HG03521 (cell line): Measurements from ENCODE around the gene PLPPR4.
"Not testable (repeated sequence)": the region's sequence is repeated elsewhere in the genome, so short reads cannot be mapped to it uniquely, and the experiment has no call there.

Experiments used
- ATAC-seq: cut with Tn5 transposase; IDR thresholded peaks from one replicate; pipeline ENCODE4 v1.9.1; 2021; ENCODE audit warnings: mild to moderate bottlenecking, moderate library complexity; ENCODE audit not compliant: unreplicated experiment

The PLPPR4 gene

DNA sequence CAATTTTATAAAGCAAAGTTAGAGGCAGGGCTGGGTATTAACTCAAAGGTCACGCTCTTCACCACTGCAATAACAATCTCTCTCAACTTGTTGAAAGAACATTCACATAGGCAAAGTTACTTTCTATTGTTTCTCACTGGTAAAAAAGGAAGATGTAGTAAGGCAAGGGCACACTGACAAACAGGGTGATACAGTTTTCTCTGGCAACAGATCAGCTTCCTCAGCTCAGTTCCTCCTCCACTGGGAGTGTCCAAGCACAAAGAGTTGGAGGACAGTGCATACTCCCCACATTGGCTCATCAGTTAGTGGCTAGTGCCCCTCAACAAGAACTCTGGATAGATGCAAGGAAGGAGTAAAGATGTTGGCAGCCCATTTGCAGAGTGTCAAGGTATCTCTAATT is 3.7 kb downstream of the PLPPR4 start:
- ATAC-seq, result no peak

DNA sequence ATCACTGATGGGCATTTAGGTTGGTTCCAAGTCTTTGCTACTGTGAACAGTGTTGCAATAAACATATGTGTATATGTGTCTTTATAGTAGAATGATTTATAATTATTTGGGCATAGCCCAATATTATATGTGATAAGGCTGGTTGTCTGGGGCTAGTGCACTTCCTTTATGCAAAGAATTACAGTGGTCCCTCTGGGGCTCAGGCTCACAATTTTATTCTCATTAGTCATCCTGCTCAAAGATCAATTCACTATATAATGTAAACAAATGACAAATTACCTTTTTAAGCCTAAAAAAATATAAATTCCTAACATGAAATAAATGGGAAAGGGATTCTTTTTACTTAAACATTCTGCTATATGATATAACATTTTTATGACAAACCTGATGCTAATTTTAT is 5.0 kb downstream of the PLPPR4 start:
- ATAC-seq, result no peak

DNA sequence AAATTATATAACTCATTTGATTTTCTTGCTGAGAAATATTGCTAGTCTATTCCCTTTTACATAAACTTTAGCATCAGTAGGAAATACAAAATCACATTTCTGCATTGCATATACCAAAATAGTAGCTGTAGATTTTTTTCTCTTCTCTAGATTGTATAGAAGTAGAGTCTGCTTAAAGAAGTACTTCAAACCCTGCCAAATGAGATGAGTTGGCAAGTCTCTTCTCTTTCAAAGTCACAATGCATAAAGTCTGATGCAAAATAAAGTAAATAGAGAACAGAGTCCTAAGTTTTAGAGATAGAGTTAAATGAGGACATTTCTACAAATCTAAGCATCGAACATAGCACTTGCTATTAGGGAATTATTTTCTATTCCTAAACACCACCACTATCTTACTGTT is 6.4 kb downstream of the PLPPR4 start:
- ATAC-seq, result no peak

DNA sequence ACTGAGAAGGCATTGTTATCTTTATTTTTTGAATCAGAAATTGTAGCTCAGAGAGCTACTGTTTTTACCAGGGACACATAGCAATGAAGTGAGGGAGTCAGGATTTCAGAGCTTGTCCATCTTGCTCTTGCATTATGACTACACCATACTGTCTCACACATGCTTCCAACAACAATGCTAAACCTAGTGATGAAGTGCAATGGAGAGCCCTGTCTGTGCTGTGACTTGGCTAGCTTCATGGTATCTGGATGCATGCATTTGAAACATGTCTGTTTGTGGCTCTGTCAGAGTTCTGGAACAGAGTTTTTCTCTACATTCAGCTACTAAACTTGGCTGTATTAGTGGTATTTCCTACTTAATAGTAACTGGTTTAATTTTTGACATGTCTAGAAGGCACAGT is 7.0 kb downstream of the PLPPR4 start:
- no peak for ATAC-seq

DNA sequence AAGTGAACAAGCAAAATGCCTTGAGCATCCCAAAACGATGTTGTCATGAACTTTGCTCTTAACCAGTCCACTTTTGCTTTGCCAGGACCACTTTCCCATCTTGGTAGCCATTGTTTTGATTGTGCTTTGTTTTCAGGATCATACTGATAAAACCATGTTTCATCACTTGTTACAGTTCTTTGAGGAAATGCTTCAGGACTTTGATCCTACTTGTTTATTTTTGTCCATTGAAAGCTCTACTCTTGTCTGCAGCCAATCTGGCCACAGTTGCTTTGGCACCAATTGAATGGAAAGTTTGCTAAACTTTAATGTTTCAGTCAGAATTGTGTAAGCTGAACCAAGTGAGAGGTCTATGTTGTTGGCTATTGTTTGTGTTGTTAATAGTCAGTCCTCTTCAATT is 12.8 kb downstream of the PLPPR4 start:
- no peak for ATAC-seq

DNA sequence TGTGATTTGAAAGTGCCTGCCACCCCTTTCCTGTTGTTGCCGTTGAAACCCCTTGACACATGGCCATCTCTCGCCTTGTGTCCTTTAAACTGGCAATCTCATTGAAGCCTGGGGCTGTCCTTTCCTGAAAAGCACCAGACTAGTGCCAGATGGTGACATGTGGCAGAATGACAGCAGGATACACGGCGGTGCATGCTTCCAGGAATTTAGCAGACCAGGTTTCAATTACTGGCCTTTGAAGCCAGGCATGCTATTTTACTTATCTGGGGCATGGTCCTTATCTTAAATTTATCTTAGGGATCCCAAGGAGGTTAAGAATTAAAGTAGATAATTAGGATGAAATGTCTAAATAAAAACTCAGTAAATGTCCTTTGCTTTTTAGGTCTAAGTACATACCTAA is 15.2 kb downstream of the PLPPR4 start:
- ATAC-seq, result no peak

DNA sequence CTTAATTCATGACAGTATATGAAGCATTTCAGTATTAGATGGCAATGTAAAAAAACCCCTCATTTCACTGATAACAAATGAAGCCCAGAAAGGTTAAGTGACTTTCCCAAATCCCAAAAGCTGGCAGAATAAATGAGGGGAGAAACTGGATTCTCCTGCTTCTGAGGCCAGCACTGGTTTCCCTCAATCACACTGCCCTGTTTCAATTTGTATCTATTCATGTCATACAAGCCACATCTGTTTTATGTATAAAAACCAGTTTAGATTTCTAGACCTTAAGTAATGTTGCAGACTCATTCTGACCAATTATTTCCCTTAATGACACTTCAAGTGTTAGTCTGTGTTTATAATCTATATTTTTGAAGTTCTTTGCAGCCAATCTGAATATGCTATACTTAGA is 16.8 kb downstream of the PLPPR4 start:
- ATAC-seq, result no peak

DNA sequence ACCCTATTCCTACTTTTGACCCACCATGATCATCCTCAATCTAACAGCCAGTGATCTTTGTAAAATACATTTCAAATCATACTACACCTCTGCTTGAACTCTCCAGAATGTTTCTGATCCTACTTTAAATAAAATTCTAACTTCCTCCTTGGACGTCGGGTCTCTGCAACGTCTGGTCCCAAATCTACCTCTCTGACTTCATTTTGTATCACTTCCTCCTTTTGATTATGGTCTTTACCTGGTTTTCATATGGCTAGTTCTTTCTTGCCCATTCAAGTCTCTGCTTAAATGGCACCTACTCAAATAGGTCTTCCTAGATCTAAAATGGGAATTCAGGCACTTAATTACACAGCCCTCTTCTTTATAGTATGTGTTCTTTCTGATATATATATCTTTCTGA is 18.2 kb downstream of the PLPPR4 start:
- no peak for ATAC-seq

DNA sequence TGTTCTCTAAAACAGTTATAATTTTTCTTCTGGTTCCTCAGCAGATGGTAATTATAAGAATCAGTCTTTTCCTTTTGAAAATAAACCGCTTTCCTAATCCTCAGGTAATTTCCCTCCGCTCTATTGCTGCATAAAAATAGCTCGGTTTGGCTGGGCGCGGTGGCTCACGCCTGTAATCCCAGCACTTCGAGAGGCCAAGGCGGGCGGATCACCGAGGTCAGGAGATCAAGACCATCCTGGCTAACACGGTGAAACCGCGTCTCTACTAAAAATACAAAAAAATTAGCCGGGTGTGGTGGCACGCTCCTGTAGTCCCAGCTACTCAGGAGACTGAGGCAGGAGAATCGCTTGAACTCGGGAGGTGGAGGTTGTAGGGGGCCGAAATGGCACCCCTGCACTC is 19.2 kb downstream of the PLPPR4 start:
- ATAC-seq, result not testable (repeated sequence)

DNA sequence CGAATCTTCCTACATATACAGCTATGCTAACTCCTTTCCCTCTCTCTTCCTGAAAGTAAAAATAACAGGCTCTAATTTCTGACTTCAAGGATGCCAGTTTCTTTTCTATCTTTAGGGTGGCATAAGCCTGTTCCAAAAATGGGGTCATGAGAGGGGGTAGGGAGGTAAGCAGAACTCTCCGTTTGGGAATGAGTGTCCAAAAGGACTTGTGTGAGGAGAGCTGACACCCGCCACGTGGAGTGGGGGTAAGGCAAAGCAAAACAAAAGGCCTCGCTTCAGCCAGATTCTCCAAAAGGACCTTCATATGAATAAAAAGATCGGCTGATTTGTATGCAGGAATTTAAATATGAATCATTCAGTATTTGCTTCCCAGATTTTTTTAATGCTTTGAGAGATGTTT is 28.6 kb downstream of the PLPPR4 start:
- no peak for ATAC-seq

DNA sequence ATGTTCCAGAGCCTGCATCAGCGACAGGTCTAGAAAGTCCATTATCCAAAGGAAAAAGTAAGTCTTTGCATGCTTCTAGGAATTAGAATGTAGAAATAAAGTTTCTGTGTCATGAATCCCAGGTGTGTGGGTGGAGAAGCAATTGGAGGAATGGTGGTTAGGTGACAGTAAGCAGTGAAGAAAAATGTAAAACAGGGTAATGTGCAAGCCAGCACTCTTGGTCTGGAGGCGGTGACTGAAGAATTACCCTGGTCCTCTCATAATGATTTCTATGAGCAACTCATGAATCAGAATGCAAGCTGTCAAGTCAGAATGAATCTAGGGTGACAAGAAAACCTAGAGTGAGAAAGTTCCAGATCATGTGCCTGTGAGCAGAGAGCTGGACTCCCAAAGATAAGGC is 33.6 kb downstream of the PLPPR4 start:
- no peak for ATAC-seq

DNA sequence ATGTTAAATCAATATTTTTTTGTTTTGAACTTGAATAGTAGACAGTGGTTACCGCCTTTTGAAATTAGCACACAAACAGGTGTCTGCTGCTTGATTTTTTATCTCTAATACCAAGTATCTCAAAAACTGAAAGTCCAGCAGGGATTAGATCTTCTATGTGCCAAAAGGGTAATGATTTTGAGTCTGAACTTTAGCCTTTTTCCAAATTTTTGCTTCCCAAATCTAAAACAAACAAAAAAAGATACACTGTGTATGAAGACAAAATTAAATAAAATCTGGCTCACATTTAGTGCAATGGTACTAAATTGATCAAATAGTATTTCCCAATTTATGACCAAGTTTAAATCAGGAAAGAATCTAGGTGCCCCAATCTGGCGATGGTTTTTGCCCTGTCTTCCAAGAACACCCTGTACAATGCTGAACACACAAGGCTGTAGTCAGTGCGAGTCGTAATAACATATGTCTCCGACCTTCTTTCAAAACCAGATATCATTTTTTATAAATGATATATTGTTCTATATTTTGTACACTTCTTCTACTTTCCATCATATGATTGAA is 40.5 kb downstream of the PLPPR4 start:
- no peak for ATAC-seq

DNA sequence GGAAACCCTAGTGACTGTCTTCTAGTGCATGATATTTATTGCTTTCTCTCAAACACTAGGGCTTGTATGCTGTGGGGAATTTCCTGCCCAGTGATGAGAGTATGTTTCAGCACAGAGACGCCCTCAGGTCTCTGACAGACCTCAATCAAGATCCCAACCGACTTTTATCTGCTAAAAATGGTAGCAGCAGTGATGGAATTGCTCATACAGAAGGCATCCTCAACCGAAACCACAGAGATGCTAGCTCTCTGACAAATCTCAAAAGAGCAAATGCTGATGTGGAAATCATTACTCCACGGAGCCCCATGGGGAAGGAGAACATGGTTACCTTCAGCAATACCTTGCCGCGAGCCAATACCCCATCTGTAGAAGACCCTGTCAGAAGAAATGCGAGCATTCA is 41.3 kb downstream of the PLPPR4 start:
- no peak for ATAC-seq

DNA sequence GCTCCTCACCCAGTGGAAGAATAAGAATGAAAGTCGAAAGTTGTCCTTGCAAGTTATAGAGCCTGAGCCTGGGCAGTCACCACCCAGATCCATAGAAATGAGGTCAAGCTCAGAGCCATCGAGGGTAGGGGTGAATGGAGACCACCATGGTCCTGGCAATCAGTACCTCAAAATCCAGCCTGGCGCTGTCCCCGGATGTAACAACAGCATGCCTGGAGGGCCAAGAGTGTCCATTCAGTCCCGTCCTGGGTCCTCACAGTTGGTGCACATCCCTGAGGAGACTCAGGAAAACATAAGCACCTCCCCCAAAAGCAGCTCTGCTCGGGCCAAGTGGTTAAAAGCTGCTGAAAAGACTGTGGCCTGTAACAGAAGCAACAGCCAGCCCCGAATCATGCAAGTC is 41.8 kb downstream of the PLPPR4 start:
- ATAC-seq, result no peak

DNA sequence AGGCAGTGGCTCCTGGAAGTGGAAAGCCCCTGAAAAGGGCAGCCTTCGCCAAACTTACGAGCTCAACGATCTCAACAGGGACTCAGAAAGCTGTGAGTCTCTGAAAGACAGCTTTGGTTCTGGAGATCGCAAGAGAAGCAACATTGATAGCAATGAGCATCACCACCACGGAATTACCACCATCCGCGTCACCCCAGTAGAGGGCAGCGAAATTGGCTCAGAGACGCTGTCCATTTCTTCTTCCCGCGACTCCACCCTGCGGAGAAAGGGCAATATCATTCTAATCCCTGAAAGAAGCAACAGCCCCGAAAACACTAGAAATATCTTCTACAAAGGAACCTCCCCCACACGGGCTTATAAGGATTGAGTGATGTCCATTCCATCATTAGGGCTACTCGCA is 42.4 kb downstream of the PLPPR4 start:
- no peak for ATAC-seq

DNA sequence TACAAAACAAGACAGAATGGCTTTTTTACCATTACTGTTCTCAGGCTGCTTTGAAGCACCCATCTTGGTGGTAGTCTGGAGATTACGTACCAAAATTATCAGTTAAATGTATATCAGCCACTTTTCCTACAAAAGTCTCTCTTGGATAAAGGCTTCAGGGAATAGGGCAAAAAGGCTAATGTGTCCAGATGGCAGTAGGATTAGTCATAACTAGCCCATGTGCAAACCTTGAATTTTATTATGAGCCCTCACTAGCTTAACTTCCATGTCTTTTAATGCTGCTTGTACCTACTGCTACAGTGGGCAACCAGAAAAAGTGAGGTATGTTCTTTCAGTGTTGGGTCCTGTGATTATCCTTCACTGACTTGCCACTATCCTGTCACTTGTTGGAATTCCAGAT is 51.0 kb downstream of the PLPPR4 start:
- ATAC-seq, result no peak

DNA sequence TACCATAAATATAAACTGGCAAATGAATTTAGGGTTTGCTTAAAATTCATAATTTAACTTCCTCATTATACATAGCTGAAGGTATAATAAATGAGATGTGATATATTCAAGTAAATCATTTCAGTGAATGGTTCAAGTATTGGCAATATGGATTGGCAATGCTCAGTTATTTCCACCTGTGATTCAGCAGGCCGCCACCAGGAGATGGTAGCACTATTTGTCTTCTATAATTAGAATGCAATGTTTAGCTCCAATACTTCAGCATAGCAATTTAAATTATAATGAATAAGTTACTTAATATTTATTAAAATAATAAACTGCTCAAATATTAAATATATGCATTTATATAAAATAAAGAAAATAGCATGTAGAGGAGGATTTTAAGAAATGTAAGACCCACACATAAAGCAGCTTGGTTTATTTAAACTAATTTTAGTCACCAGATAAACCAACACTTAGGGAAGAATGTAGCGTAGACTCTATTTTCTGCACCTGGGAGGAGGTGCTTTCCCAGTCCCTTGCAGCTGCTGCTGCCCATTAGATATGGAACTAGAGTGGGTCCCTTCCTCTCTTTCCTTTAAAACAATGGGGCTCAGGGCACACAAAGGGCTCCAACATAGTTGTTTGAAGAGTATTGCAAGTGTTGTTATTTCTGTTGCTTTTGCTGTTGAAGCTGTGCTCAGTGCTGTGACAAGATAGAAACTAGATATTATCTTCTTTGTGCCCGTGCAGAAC is 62.1 kb downstream of the PLPPR4 start:
- ATAC-seq, result no peak

DNA sequence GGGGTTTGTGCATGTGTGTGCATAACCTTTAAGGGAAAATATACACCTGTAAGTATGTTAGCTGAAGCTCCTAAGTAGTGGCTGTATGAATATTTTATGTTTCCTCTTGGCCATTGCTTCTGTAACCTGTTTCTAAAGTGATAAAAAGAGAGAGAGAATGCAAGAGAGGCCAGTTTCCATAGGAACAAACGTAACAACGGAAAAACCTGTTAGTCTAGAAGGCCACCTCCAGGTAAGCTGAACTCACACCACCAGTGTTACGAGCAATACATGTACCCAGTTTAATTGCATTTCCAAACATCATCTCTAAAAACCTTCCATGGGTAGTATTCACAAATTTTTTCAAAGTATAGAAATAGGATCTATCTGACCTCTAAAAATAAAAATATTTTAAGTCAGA is 63.1 kb downstream of the PLPPR4 start:
- no peak for ATAC-seq

DNA sequence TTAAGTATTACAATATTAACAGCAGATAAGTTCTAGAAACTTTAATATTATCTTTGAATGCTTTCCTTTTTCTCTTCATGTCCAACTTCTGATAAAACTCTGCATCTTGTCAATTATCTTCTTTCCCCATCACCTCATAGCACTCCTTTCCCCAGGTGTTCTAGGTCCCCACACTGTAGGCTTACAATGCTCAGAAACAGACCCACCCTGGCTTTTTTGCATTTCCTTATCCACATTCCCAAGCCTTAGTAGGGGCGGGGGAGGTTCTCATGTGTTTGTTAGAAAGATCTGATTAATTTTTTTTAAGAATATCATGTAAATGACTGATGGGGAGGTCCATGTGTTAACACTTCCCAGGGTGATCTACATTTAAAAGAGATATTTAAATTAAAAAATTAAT is 63.9 kb downstream of the PLPPR4 start:
- ATAC-seq, result no peak

DNA sequence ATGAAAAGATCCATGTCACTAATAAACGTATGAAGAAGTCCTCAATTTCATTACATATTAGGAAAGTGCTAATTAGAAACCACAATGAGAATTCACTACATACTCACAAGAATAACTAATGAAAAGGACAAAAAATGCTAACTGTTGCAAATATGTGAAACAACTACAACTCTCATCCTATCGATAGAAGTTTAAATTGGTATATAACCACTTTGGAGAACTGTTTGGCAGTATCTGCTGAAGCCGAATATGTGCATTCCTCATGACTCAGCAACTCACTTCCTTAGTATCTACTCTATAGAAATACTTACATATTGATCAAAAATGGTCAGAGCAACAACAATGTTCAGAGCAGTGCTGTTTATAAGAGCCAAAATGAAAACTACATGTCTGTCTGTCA is 66.8 kb downstream of the PLPPR4 start:
- no peak for ATAC-seq

DNA sequence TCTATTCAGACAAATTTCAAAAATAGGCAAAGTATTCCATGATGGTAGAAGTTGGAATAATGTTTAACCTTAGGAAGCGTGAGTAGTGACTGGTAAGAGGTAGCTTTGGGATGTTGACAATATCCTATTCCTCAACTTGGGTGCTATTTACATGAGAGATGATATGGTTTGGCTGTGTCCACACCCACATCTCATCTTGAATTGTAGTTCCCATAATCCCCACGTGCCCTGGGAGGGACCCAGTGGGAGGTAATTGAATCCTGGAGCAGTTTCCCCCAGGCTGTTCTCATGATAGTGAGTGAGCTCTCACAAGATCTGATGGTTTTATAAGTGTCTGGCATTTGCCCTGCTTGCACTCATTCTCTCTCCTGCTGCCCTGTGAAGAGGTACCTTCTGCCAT is 67.3 kb downstream of the PLPPR4 start:
- ATAC-seq, result no peak

DNA sequence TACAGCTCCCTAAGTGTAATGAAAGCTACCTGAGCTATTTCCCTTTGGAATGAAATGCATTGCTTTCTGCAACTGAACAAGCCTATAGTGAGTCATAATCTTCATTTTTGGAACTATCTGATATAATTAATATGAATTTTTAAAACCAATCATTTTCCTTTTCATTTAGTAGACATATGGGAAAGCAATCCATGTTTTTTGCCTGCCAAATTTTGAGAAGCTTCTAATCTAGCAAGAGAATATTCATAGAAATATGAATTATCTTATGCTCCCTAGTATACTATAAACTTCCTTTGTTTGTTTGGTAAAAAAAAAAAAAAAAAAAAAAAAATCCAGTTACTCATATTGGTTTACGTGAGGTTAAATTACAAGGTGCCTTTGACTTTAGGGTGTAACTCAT is 68.3 kb downstream of the PLPPR4 start:
- no peak for ATAC-seq

DNA sequence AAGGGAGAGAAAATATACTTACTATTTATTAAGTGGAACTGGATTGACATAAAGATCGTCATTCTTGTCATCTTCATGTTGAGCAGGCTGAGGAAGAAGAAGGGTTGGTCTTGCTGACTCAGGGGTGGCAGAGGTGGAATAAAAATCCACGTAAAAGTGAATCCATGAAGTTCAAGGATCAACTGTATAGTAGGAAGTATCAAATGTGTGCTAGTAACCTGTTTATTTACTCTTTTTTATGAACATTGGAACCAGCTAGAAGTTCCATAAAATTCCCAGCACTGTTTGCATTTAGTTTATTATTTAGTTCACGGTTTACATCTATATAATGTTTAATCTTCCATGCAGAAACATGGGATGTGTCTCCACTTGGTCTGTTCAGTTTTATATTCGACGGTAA is 70.7 kb downstream of the PLPPR4 start:
- no peak for ATAC-seq
